Left forelimb (tissue), 1 donor: ENCODE measurements around the gene RNFT2.

ENCODE experiments used
- DNase-seq: peaks from one replicate; pipeline ENCODE4 v3.0.0-alpha.2; 2018; ENCODE audit warnings: low spot score

Gene RNFT2, protein sequence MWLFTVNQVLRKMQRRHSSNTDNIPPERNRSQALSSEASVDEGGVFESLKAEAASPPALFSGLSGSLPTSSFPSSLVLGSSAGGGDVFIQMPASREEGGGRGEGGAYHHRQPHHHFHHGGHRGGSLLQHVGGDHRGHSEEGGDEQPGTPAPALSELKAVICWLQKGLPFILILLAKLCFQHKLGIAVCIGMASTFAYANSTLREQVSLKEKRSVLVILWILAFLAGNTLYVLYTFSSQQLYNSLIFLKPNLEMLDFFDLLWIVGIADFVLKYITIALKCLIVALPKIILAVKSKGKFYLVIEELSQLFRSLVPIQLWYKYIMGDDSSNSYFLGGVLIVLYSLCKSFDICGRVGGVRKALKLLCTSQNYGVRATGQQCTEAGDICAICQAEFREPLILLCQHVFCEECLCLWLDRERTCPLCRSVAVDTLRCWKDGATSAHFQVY

DNA sequence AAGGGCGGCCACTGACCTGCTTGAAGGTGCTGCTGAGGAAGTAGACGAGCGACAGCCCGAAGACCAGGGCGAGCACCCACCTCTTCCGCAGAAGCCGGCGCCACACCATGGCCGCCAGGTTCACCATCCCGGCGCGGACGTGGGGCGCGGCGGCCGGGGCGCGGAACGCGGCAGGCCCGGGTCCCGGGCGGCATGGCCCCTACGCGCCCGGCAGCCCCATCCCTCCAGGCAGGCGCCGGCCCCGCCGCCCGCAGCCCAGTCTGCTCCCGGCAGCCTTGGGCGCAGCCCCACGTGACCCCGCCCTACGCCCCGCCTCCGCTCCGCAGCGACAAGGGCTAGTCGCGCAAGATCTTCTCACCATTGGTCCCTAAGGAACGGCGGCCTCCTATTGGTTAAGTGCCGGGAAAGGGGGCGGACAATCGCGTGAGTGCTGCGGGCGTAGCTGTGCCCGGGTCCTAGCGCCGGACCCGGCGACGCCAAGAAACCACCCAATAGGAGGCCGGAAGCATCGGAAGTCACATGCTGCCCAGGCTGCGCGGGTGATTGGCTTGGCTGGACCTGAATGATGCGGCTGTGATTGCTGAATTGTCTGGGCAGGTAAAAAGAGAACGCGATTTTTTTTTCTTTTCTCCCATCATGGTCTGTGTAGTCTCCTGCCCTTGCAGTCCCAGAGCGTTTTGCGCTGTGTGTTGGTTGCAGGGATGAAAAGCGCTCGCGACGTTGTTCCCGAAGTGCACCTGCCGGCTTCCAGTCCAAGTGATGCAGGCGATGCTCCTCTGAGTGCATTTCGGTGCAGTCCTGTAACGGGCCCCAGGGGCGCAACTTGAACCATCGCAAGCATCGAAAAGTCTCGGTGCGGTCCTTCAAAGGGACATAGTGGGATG, at the start of gene RNFT2, which contains the start of gene SPRING1:
Gene RNFT2, plus strand, starts transcription at position 542 of the 884 bp plus-strand sequence. CDS start 2,183 bp downstream, outside the sequence.
Gene SPRING1, minus strand, starts transcription at position 296 of the 884 bp plus-strand sequence. Its CDS starts 169 bp downstream, at position 127.
- peak; percentile 99 for DNase-seq

DNA sequence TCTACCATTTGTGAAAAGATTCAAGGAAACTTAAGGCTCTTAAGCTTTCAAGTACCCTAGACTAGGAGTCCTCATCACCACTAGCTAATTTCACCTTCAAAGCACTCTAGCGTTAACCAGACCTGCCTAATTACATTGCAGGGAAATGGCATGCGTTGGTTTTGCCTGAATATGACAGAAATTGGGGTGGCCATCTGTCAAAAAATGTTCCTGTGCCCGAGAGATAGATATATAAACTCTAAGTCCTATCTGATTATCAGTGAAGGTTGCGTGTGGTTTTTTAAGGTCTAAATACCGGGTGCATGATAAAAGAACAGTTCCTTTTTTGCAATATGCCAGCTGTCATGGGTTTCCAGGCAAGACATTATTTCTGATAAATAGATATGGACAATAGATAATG, 48.6 kb upstream of the RNFT2 start:
- DNase-seq, result no peak

GRCh38 chr12:116689979-116690744, 48.0 kb upstream of the RNFT2 start:
- DNase-seq, result no peak

GRCh38 chr12:116691205-116691604, 46.9 kb upstream of the RNFT2 start:
- no peak for DNase-seq

DNA sequence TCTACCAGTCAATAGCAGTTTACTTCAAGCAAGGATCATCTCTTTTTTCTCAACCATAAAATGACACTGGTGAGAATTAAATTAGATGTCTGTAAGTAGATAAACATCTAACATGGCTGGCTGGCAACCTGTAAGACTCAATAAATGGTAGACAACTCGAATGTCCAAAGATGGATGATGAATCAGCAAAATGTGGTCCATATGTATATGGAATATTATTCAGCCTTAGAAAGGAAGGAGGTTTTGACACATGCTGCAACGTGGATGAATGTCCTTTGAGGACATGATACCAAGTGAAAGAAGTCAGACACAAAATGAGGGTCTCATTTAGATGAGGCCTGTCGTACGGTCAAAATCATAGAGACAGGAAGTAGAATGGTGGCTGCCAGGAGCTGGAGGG, 46.5 kb upstream of the RNFT2 start:
- DNase-seq, result no peak

DNA sequence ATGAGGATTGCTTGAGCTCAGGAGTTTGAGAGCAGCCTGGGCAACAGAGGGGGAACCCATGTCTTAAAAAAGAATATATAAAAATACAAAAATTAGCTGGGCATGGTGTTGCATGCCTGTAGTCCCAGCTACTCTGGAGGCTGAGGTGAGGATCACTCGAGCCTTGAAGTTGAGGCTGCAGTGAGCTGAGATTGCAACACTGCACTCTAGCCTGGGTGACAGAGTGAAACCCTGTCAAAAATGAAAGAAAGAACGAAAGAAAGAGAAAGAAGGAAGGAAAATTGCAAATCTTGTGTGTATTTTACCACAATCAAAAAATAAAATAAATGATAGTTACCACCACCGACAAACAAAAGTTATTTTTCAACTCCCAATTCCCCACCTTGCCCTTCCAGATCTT, 45.5 kb upstream of the RNFT2 start:
- no peak for DNase-seq

GRCh38 chr12:116693286-116694227, 44.6 kb upstream of the RNFT2 start:
- no peak for DNase-seq

GRCh38 chr12:116694653-116695463, 43.3 kb upstream of the RNFT2 start:
- no peak for DNase-seq

DNA sequence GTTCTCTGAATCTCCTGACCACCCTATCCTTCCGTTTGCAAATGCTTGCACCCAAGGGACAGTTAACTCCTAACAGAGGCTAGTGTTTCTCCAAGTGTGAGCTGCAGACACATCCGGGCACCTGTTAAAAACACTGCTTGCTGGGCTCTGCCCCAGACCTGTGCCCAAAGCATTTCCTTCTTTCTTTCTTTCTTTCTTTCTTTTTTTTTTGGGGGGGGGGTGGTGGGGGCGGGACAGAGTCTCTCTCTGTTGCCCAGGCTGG, 42.7 kb upstream of the RNFT2 start:
- DNase-seq, result no peak

- DNase-seq, result no peak
These were observed 40.8 kb upstream of the RNFT2 start for GRCh38 chr12:116697305-116697704.

DNA sequence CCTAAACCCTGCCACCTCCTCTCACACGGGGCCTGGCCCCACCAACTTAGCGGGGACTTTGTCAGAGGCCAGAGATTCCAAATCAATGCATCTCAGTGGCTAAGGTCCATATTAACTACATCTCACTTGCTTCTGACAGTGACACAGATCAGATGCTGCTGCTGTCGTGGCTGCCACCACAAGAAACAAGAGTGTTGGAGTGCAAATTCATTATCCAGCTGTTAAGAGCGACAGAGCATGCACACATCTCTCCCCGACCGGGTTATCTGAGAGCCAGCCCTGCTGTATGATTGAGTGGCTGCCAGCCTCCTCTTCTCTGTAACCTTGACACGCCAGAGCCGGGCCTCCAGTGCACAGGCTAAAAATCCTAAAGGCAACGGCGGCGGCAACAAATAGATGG, 40.4 kb upstream of the RNFT2 start:
- no peak for DNase-seq

- DNase-seq, result no peak
These were observed 40.0 kb upstream of the RNFT2 start for GRCh38 chr12:116698116-116698515.

- no peak for DNase-seq
These were observed 39.5 kb upstream of the RNFT2 start for GRCh38 chr12:116698554-116699075.

DNA sequence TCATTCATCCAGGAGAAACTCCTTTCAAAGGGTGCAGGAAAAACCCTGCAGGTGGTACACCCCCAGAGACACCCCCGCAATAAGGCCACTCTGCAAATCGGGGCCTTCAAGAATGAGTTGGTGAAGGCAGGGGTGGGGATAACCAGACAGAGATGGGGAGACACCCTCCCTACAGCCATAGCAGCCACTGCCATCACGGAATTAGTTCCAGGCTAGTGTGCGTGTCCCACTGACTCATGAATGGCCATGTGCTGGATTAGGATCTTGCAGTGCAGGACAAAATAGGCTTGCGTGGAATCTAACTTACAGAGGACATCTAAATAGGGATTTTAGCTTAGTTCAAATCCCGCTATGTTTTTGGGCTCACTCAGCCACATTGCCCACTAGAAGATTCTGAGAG, 38.0 kb upstream of the RNFT2 start:
- no peak for DNase-seq

DNA sequence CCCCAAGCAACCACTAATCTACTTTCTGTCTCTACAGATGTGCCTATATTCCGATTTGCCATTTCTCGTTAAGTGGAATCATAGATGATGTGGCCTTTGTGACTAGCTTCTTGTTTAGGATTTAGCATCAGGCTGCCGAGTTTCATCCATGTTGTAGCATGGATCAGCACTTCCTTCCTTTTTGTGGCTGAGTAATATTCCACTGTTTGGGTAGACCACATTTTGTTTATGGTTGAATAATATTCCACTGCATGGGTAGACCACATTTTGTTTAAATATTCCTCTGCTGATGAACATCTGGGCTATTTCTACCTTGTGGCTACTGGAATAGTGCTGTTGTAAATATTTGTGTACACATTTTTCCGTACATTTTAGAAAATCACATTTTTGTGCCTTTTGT, 36.7 kb upstream of the RNFT2 start:
- no peak for DNase-seq

DNA sequence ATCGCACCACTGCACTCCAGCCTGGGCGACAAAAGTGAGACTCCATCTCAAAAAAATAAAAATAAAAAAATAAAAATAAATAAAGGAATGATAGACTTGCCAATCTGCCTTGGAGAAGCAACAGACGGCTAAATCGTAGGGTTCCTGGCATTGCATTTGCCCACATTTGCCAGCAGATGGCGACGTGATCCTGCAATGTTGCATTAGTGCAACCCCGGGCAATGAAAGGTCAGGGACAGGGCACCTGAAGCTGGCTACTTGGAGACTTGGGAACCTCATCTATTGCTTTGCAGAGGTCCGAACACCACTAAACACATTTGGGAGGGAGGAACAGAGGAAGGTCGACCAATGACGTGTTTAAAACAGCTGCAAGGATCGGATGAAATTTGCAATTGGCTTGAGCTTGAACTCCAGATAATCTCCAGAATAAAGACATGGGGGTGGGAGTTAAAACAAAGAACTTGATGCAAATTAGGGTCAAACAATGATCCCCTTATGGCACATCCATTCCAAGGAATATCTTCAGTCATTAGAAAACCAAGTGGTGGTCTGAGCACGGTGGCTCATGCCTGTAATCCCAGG, 34.8 kb upstream of the RNFT2 start:
- DNase-seq, result no peak

GRCh38 chr12:116707751-116708150, 30.4 kb upstream of the RNFT2 start:
- no peak for DNase-seq

- DNase-seq, result peak; percentile 74
These were observed 29.0 kb upstream of the RNFT2 start for GRCh38 chr12:116708826-116709756.

GRCh38 chr12:116709768-116710167, 28.3 kb upstream of the RNFT2 start:
- DNase-seq, result no peak
